NCI-H2081 treated with DMSO at 0.1 percent for 48 hours (cell line): ENCODE data around the gene DEPDC5.
A peak's percentile ranks its signal among the peaks of the same experiment; 100 is the strongest.

Experiments
- DNase-seq: peaks from one replicate; lab custom pipeline; 2025; lab: John Stamatoyannopoulos, UW

Gene DEPDC5

DNA sequence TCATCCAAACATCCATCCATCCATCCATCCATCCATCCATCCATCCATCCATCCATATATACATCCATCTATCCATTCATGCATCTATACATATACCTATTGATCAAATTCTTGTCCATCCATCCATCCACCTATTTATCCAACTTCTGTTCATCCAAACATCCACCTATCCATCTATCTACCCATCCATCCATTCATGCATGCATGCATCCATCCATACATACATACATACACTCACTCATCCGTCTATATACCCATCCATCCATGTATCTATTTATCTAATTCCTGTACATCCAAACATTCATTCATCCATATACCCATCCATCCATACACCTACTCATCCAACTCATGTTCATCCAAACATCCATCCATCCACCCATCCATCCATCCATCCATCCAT is 171.2 kb downstream of the DEPDC5 start:
- no peak for DNase-seq

DNA sequence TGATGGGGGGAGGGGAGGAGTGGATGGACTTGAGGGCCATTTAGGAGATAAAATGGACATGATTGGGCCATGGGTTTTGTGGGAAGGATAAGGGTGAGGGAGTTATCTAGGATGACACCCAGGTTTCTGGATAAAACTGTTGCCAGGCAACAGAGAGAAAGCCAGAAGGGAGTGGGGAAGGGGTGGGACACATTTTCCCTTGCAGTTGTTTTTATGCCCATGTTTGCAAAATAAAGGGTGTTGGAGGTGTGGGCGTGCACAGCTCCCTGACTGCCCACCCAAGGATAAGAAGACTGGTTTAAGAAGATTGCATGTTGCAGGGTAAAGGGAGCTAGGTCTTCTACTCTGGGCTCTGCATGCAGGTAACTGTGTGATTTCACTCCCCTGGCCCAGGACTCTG is 172.2 kb downstream of the DEPDC5 start:
- DNase-seq: no peak

DNA sequence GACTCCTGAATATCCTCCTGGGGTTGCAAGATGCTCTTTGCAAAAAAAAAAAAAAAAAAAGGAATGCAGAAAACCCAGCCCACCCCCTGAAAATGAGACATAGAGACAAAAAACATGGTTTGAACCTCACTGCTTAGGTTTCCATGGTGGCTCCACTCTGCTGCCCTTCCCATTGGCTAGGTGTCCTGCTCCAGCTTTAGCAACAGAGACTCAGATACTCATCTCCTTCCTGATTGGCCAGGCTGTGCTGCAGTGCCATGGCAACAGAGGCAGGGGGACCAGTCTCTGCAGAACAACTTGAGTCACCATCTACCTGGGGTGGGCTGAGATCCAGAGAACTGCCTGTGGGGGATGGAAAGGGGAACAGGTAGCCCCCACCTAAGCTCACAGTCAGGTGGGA is 173.2 kb downstream of the DEPDC5 start:
- no peak for DNase-seq

- no peak for DNase-seq
Observed at GRCh38 chr22:31927562-31927961, 173.7 kb downstream of the DEPDC5 start.

- no peak for DNase-seq
Observed at GRCh38 chr22:31929167-31929930, 175.5 kb downstream of the DEPDC5 start.

DNA sequence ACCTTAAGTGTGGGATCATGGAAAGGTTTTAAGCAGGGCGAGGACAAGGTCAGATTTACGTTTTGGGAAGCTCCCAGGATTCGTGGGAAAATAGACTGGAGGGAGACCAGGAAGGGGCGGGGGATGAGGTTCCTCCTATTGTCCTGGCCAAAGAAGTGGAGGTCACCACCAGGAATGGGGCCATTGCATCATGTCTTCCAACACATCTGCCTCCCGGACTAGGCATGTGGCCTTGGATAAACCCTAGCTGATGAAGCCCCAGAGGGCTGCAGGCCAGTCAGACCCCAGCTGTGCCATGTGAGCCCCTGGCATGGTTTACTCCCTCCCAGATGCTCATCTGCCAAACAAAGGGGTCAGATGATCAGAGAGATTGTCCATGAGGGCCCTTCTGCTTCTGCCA is 179.0 kb downstream of the DEPDC5 start:
- no peak for DNase-seq

DNA sequence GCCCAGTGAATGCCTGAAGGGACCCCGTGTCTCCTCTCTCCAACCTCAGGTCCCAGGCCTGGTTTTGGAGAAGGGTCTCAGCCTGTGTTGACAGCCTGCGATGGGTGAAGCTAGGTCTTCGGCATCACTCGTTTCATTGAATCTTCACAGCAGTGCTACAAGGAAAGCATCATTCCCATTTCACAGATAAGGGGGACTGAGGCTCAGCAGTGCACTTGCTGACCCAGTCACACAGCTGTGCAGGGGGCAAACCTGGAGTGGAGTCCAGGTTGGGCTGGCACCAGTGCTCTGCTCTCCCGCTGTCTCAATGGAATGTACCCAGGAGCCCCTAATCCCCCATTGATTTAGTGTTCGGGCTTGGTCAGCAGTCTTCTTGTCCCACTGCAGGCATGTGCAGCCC is 179.6 kb downstream of the DEPDC5 start:
- DNase-seq: no peak

GRCh38 chr22:31933816-31934482 is 180.1 kb downstream of the DEPDC5 start:
- DNase-seq: no peak

DNA sequence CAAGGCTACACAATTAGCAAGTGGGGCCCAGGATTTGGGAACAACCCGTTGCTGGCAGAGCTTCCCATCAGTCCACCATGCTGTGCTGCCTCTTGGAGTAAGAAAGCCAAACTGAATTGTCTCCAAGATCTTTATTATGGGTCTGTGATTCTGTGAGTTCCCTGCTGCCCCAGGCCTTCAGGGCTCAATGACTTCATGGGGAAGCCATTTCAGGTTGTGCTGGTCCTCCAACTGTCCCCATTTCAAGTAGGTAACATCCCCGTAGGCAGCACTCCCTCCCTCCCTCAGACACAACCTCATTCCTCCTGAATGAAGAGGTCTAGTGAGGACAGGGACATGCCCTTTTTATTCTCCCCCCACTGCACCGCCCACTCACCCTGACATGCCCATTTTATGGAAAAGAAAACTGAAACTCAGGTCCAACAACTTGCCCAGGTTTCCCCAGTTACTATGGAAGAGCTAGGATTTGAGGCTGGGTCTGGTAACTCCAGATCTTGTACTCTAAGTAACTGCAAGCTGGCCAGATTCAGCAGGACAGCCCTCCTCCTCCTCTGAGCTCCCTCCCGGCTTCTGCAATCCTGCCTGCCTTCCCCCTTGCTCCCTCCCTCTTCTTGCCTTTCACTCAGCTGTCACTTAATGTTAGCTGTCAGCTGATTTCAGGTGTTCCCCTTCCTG is 182.3 kb downstream of the DEPDC5 start:
- no peak for DNase-seq

GRCh38 chr22:31937341-31937740 is 183.5 kb downstream of the DEPDC5 start:
- DNase-seq: no peak

DNA sequence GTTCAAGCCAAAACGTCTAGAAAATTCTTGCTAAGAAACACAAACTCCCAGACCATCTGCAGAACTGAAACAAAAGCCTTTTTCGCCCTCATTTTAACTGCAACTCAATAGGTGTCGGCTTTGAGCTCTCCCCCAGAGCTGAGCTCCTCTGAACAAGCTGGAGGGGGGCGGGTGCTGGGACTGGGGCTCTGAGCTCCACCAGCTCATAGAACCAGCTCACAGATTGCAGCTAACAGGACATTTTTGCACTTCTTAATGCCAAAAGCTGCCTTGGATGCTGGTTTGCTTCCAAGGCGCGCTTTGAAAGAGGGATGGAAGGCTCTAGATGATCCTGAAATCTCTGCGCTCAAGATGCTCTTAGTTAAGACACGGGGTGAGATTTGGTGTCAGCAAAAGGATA is 184.5 kb downstream of the DEPDC5 start:
- DNase-seq: no peak

DNA sequence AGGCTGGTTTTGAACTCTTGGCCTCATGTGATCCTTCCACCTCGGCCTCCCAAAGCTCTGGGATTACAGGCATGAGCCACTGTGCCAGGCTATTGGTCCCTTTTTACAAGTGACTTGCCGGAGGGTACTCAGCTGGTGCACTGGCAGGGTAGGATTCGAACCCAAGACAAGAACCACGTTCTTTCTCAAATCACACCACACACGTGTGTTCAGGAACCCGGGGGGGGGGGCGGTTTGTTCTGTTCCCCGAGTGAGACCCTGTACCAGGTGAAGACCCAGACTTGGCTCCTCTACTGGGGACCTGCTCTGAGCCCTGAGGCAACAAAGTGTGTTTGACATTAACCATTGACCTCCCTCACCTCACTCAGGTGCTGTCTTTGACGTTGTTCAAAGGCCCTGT is 186.7 kb downstream of the DEPDC5 start:
- DNase-seq: no peak

DNA sequence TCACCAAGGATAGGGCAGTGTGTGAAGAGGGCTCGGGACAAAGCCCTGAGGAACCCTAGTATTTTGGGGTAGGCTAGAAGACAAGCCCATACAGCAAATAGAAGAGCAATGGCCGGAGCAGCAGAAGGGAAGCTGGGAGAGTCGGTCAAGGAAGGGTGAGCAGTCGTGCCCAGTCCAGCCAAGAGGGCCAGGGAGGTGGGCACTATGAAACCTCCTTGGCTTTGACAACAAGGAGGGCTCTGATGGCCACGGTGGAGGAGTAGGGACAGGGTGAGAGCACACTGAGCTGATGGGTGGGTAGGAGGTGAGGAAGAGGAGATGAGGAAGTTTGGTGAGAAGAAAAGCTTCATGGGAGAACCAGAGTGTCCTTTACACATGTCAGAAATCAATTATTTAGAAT is 188.3 kb downstream of the DEPDC5 start:
- no peak for DNase-seq

GRCh38 chr22:31943206-31943977 is 189.6 kb downstream of the DEPDC5 start:
- DNase-seq: no peak

- peak; percentile 58 for DNase-seq
Observed at GRCh38 chr22:31943978-31944699, 190.3 kb downstream of the DEPDC5 start, which contains the start of gene YWHAH. TSS of gene YWHAH (plus strand) at chr22:31944535. CDS start at chr22:31944734, 199 bp downstream.

DNA sequence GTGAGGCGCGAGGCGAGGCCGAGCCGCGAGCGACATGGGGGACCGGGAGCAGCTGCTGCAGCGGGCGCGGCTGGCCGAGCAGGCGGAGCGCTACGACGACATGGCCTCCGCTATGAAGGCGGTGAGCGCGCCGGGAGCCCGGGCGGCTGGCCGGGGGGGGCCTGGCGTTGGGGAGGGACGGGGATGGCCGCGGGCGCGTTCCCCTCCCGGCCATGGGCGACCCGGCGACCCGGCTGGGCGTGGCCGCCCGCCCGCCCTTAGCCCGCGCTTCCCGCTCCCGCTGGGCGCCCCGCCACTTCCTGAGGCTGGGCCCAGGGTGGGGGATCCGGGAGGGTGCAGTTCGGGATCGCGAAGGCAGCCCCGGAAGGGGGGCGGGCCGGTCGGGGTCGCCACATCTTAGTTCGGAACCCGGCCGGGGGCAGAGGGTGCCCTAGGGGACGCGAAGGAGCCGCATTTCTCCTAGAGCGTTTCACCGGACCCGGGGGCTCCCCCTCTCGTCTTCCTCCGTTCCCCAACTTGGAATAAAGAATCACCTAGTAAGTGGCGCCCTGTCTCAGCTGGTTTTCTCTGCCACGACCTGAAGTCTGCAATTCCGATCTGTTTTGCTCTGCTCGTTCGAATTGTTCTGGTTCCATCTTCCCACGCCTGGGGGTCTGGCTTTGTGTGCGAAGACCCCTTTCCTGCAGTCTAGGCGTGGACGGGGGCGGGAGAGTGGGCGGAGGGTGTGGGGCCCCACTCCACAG is 191.1 kb downstream of the DEPDC5 start:
- DNase-seq: no peak

GRCh38 chr22:31945443-31945855 is 191.6 kb downstream of the DEPDC5 start:
- no peak for DNase-seq

GRCh38 chr22:31945971-31946680 is 192.3 kb downstream of the DEPDC5 start:
- DNase-seq: no peak

GRCh38 chr22:31947296-31947695 is 193.5 kb downstream of the DEPDC5 start:
- DNase-seq: no peak

- DNase-seq: no peak
Observed at GRCh38 chr22:31948002-31948401, 194.2 kb downstream of the DEPDC5 start.
